ENCODE data around the gene NR5A2.

DNA sequence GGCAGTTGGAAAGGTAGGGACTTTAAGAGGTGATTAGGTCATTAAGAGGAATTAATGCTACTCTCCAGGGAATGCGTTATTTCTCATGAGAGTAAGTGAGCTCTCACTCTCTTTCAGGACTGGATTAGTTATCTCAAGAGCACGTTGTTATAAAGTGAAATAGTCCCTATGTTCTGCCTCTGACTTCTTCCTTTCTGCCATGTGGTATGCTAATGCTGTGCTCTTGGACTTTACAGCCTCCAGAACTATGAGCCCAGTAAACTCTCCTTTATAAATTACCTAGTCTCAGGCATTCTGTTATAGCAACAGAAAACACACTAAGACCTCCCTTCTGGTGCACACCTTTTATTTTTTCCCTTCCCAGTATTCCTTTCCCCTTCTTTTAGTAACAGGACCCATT is 187.8 kb downstream of the NR5A2 start:
- TF ChIP-seq, protein P1, sequence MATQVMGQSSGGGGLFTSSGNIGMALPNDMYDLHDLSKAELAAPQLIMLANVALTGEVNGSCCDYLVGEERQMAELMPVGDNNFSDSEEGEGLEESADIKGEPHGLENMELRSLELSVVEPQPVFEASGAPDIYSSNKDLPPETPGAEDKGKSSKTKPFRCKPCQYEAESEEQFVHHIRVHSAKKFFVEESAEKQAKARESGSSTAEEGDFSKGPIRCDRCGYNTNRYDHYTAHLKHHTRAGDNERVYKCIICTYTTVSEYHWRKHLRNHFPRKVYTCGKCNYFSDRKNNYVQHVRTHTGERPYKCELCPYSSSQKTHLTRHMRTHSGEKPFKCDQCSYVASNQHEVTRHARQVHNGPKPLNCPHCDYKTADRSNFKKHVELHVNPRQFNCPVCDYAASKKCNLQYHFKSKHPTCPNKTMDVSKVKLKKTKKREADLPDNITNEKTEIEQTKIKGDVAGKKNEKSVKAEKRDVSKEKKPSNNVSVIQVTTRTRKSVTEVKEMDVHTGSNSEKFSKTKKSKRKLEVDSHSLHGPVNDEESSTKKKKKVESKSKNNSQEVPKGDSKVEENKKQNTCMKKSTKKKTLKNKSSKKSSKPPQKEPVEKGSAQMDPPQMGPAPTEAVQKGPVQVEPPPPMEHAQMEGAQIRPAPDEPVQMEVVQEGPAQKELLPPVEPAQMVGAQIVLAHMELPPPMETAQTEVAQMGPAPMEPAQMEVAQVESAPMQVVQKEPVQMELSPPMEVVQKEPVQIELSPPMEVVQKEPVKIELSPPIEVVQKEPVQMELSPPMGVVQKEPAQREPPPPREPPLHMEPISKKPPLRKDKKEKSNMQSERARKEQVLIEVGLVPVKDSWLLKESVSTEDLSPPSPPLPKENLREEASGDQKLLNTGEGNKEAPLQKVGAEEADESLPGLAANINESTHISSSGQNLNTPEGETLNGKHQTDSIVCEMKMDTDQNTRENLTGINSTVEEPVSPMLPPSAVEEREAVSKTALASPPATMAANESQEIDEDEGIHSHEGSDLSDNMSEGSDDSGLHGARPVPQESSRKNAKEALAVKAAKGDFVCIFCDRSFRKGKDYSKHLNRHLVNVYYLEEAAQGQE (IDR thresholded peaks at IDR 0.05; ENCODE audit: insufficient read depth in 1 of 2, low read depth in 2 of 2, low read length in 2 of 2) = no peak
- TF ChIP-seq SIN3A (IDR thresholded peaks at IDR 0.05; ENCODE audit: borderline replicate concordance, insufficient read depth, low read length) (no peak), POLR2AphosphoS5 (IDR thresholded peaks at IDR 0.05; ENCODE audit: low read depth, low read length) (no peak), TAF1 (IDR thresholded peaks at IDR 0.05; ENCODE audit: borderline replicate concordance, insufficient read depth, low read length) (no peak), FOXP2 (optimal IDR thresholded peaks at IDR 0.05; ENCODE audit: borderline replicate concordance, extremely low read depth, extremely low read length, insufficient read depth) (no peak)

Measured in PFSK-1 (cell line).